HEK293 (cell line): Measurements from ENCODE around the gene AATK.

ENCODE experiments used
- SCRT2 ChIP-seq: fragments of 450-650 bp; formaldehyde crosslinking; IDR thresholded peaks from 2 replicates; pipeline ENCODE4 v1.5.1; 2016; ENCODE audit warnings: missing biosample characterization, missing genetic modification characterization
- TCF7L2 ChIP-seq: IDR thresholded peaks from 2 replicates; pipeline ENCODE4 v1.6.1; 2011; ENCODE audit warnings: low read depth, mild to moderate bottlenecking, inconsistent platforms, low read length, moderate library complexity, borderline replicate concordance
- YY1 ChIP-seq: fragments of 450-650 bp; formaldehyde crosslinking; IDR thresholded peaks from 2 replicates; pipeline ENCODE4 v1.5.1; 2018; ENCODE audit warnings: missing biosample characterization, missing genetic modification characterization
- ZNF146 ChIP-seq: fragments of 450-650 bp; formaldehyde crosslinking; IDR thresholded peaks from 2 replicates; pipeline ENCODE4 v1.5.1; 2016; ENCODE audit warnings: missing biosample characterization, missing genetic modification characterization
- ZNF221 ChIP-seq: fragments of 450-650 bp; formaldehyde crosslinking; IDR thresholded peaks from 2 replicates; pipeline ENCODE4 v1.5.1; 2017; ENCODE audit warnings: missing biosample characterization, missing genetic modification characterization, borderline replicate concordance
- ZNF473 ChIP-seq: fragments of 450-650 bp; formaldehyde crosslinking; IDR thresholded peaks from 2 replicates; pipeline ENCODE4 v1.5.1; 2017; ENCODE audit warnings: missing biosample characterization, missing genetic modification characterization
- ZNF510 ChIP-seq: fragments of 450-650 bp; formaldehyde crosslinking; IDR thresholded peaks from 2 replicates; pipeline ENCODE4 v1.5.1; 2018; ENCODE audit warnings: mild to moderate bottlenecking, missing genetic modification characterization, missing biosample characterization; ENCODE audit not compliant: insufficient replicate concordance
- ZNF530 ChIP-seq: fragments of 450-650 bp; formaldehyde crosslinking; IDR thresholded peaks from 2 replicates; pipeline ENCODE4 v1.5.1; 2016; ENCODE audit warnings: low read depth, missing biosample characterization, missing genetic modification characterization
- ZNF654 ChIP-seq: fragments of 450-650 bp; formaldehyde crosslinking; IDR thresholded peaks from 2 replicates; pipeline ENCODE4 v1.5.1; 2016; ENCODE audit warnings: low read depth, missing biosample characterization, missing genetic modification characterization
- ZXDB ChIP-seq: fragments of 450-650 bp; formaldehyde crosslinking; IDR thresholded peaks from 2 replicates; pipeline ENCODE4 v1.5.1; 2016; ENCODE audit warnings: missing biosample characterization, missing genetic modification characterization
- TF ChIP-seq, protein P1 (sequence below): fragments of 450-650 bp; formaldehyde crosslinking; IDR thresholded peaks from 2 replicates; pipeline ENCODE4 v1.5.1; 2016; ENCODE audit warnings: missing biosample characterization, missing genetic modification characterization
- TF ChIP-seq, protein P2 (sequence below): fragments of 450-650 bp; formaldehyde crosslinking; IDR thresholded peaks from 2 replicates; pipeline ENCODE4 v1.5.1; 2016; ENCODE audit warnings: missing biosample characterization, missing genetic modification characterization
- TF ChIP-seq, protein P3 (sequence below): fragments of 450-650 bp; IDR thresholded peaks from 2 replicates; pipeline ENCODE4 v1.5.1; 2018; ENCODE audit warnings: missing biosample characterization, mild to moderate bottlenecking, missing genetic modification characterization

DNA sequence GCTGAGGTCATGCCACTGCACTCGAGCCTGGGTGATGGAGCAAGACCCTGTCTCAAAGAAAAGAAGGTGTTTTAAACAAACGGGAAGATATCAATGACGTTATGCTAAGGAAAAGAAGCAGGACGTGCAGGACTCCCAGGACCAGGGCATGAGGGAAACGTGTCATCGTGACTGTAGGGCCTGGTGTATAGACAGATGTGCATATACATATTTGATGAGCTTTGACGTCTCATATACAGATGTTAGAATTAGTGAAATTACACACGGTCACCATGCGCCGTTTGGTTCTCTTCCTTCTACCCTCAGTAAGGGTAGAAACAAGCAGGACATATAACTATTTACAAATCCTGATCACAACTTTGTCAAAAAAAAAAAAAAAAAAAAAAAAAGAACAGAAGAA lies 18.3 kb downstream of the AATK start:
- TF ChIP-seq, protein P1, sequence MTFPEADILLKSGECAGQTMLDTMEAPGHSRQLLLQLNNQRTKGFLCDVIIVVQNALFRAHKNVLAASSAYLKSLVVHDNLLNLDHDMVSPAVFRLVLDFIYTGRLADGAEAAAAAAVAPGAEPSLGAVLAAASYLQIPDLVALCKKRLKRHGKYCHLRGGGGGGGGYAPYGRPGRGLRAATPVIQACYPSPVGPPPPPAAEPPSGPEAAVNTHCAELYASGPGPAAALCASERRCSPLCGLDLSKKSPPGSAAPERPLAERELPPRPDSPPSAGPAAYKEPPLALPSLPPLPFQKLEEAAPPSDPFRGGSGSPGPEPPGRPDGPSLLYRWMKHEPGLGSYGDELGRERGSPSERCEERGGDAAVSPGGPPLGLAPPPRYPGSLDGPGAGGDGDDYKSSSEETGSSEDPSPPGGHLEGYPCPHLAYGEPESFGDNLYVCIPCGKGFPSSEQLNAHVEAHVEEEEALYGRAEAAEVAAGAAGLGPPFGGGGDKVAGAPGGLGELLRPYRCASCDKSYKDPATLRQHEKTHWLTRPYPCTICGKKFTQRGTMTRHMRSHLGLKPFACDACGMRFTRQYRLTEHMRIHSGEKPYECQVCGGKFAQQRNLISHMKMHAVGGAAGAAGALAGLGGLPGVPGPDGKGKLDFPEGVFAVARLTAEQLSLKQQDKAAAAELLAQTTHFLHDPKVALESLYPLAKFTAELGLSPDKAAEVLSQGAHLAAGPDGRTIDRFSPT (tag by site-specific recombination), result no peak
- TF ChIP-seq ZNF510 (tag by site-specific recombination) (no peak), YY1 (no peak), ZNF473 (no peak), TCF7L2 (no peak), ZNF146 (no peak), SCRT2 (tag by site-specific recombination) (no peak), ZNF221 (tag by site-specific recombination) (no peak), ZNF654 (no peak), ZNF530 (tag by site-specific recombination) (no peak), ZXDB (no peak)
- TF ChIP-seq, protein P2, sequence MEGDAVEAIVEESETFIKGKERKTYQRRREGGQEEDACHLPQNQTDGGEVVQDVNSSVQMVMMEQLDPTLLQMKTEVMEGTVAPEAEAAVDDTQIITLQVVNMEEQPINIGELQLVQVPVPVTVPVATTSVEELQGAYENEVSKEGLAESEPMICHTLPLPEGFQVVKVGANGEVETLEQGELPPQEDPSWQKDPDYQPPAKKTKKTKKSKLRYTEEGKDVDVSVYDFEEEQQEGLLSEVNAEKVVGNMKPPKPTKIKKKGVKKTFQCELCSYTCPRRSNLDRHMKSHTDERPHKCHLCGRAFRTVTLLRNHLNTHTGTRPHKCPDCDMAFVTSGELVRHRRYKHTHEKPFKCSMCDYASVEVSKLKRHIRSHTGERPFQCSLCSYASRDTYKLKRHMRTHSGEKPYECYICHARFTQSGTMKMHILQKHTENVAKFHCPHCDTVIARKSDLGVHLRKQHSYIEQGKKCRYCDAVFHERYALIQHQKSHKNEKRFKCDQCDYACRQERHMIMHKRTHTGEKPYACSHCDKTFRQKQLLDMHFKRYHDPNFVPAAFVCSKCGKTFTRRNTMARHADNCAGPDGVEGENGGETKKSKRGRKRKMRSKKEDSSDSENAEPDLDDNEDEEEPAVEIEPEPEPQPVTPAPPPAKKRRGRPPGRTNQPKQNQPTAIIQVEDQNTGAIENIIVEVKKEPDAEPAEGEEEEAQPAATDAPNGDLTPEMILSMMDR, result no peak
- TF ChIP-seq, protein P3, sequence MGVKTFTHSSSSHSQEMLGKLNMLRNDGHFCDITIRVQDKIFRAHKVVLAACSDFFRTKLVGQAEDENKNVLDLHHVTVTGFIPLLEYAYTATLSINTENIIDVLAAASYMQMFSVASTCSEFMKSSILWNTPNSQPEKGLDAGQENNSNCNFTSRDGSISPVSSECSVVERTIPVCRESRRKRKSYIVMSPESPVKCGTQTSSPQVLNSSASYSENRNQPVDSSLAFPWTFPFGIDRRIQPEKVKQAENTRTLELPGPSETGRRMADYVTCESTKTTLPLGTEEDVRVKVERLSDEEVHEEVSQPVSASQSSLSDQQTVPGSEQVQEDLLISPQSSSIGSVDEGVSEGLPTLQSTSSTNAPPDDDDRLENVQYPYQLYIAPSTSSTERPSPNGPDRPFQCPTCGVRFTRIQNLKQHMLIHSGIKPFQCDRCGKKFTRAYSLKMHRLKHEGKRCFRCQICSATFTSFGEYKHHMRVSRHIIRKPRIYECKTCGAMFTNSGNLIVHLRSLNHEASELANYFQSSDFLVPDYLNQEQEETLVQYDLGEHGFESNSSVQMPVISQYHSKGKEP (tag by site-specific recombination), result no peak
